HCT116 (cell line): ENCODE measurements around the gene DAPK2.

Source experiments
- CBX3 ChIP-seq: IDR thresholded peaks from 2 replicates; pipeline ENCODE4 v1.6.1; 2012; ENCODE audit warnings: low read depth
- EGR1 ChIP-seq: IDR thresholded peaks from 2 replicates; pipeline ENCODE4 v1.6.1; 2012; ENCODE audit warnings: low read depth
- EZH2 ChIP-seq: fragments of 200-600 bp; sonication (generic); IDR thresholded peaks from 2 replicates; pipeline ENCODE4 v1.6.1; 2017; ENCODE audit warnings: antibody characterized with exemption, mixed run types
- EZH2phosphoT487 ChIP-seq: fragments of 200-600 bp; IDR thresholded peaks from 2 replicates; pipeline ENCODE4 v1.6.1; 2018; ENCODE audit warnings: antibody characterized with exemption, borderline replicate concordance
- FOSL1 ChIP-seq: IDR thresholded peaks from 2 replicates; pipeline ENCODE4 v1.6.1; 2012; ENCODE audit warnings: low read depth
- POLR2A ChIP-seq: IDR thresholded peaks from 2 replicates; pipeline ENCODE4 v1.7.0; 2011; ENCODE audit warnings: borderline replicate concordance; ENCODE audit not compliant: insufficient read depth, insufficient read length; ENCODE audit errors: extremely low read depth
- POLR2AphosphoS5 ChIP-seq: IDR thresholded peaks from 2 replicates; pipeline ENCODE4 v1.6.1; 2011; ENCODE audit warnings: mild to moderate bottlenecking, low read depth, low read length, moderate library complexity
- SP1 ChIP-seq: IDR thresholded peaks from 2 replicates; pipeline ENCODE4 v1.6.1; 2012; ENCODE audit warnings: low read depth
- ZNF274 ChIP-seq: fragments of 200-500 bp; sonication (Bioruptor generic); IDR thresholded peaks from 2 replicates; pipeline ENCODE4 v1.6.1; 2014; ENCODE audit warnings: mild to moderate bottlenecking, low read depth, low read length, inconsistent platforms
- TF ChIP-seq, protein P1 (sequence below), 3 experiments: fragments of 200-600 bp in 1 of 3; sonication (generic) in 1 of 3; IDR thresholded peaks in 2 of 3; conservative IDR thresholded peaks in 1 of 3; 2 replicates each; pipeline ENCODE4 v1.5.1; 2012 to 2017; ENCODE audit warnings: low read depth in 2 of 3, low read length in 2 of 3, antibody characterized with exemption in 1 of 3, borderline replicate concordance in 1 of 3, control low read depth in 1 of 3, mild to moderate bottlenecking in 1 of 3, mixed read lengths in 1 of 3, mixed run types in 1 of 3, moderate library complexity in 1 of 3; ENCODE audit not compliant: insufficient read depth in 1 of 3
- TF ChIP-seq, protein P2 (sequence below): IDR thresholded peaks from 2 replicates; pipeline ENCODE4 v1.6.1; 2012; ENCODE audit warnings: low read depth
- TF ChIP-seq, protein P3 (sequence below): IDR thresholded peaks from 2 replicates; pipeline ENCODE4 v1.6.1; 2012
- TF ChIP-seq, protein P4 (sequence below): IDR thresholded peaks from 2 replicates; pipeline ENCODE4 v1.6.1; 2012

GRCh38 chr15:64037116-64037515 lies 9.2 kb downstream of the DAPK2 start:
- TF ChIP-seq, protein P1, sequence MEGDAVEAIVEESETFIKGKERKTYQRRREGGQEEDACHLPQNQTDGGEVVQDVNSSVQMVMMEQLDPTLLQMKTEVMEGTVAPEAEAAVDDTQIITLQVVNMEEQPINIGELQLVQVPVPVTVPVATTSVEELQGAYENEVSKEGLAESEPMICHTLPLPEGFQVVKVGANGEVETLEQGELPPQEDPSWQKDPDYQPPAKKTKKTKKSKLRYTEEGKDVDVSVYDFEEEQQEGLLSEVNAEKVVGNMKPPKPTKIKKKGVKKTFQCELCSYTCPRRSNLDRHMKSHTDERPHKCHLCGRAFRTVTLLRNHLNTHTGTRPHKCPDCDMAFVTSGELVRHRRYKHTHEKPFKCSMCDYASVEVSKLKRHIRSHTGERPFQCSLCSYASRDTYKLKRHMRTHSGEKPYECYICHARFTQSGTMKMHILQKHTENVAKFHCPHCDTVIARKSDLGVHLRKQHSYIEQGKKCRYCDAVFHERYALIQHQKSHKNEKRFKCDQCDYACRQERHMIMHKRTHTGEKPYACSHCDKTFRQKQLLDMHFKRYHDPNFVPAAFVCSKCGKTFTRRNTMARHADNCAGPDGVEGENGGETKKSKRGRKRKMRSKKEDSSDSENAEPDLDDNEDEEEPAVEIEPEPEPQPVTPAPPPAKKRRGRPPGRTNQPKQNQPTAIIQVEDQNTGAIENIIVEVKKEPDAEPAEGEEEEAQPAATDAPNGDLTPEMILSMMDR (IDR thresholded peaks at IDR 0.05 in 2 of 3, conservative IDR thresholded peaks at IDR 0.05 in 1 of 3; ENCODE audit: borderline replicate concordance in 1 of 3, insufficient read depth in 1 of 3, low read depth in 2 of 3, low read length in 2 of 3) = no peak
- TF ChIP-seq POLR2A (no peak), EZH2 (no peak), EGR1 (no peak), SP1 (no peak), POLR2AphosphoS5 (no peak), ZNF274 (no peak), CBX3 (no peak), FOSL1 (no peak), EZH2phosphoT487 (no peak)
- TF ChIP-seq, protein P2, sequence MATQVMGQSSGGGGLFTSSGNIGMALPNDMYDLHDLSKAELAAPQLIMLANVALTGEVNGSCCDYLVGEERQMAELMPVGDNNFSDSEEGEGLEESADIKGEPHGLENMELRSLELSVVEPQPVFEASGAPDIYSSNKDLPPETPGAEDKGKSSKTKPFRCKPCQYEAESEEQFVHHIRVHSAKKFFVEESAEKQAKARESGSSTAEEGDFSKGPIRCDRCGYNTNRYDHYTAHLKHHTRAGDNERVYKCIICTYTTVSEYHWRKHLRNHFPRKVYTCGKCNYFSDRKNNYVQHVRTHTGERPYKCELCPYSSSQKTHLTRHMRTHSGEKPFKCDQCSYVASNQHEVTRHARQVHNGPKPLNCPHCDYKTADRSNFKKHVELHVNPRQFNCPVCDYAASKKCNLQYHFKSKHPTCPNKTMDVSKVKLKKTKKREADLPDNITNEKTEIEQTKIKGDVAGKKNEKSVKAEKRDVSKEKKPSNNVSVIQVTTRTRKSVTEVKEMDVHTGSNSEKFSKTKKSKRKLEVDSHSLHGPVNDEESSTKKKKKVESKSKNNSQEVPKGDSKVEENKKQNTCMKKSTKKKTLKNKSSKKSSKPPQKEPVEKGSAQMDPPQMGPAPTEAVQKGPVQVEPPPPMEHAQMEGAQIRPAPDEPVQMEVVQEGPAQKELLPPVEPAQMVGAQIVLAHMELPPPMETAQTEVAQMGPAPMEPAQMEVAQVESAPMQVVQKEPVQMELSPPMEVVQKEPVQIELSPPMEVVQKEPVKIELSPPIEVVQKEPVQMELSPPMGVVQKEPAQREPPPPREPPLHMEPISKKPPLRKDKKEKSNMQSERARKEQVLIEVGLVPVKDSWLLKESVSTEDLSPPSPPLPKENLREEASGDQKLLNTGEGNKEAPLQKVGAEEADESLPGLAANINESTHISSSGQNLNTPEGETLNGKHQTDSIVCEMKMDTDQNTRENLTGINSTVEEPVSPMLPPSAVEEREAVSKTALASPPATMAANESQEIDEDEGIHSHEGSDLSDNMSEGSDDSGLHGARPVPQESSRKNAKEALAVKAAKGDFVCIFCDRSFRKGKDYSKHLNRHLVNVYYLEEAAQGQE = no peak
- TF ChIP-seq, protein P3, sequence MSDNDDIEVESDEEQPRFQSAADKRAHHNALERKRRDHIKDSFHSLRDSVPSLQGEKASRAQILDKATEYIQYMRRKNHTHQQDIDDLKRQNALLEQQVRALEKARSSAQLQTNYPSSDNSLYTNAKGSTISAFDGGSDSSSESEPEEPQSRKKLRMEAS = no peak
- TF ChIP-seq, protein P4, sequence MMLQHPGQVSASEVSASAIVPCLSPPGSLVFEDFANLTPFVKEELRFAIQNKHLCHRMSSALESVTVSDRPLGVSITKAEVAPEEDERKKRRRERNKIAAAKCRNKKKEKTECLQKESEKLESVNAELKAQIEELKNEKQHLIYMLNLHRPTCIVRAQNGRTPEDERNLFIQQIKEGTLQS = no peak
